WERI-Rb-1 (cell line): ENCODE measurements around the gene C10orf105.
A peak's percentile ranks its signal among the peaks of the same experiment; 100 is the strongest.

Experiments
- DNase-seq: peaks from one replicate; pipeline ENCODE4 v3.0.0-alpha.2; 2020
- H3K27ac ChIP-seq: fragments of 250-450 bp; sonication (Bioruptor Pico); 2 replicates; pipeline ENCODE4 v1.5.1; 2020; ENCODE audit warnings: mild to moderate bottlenecking, moderate library complexity
- H3K27me3 ChIP-seq: fragments of 250-450 bp; sonication (Bioruptor Pico); 2 replicates; pipeline ENCODE4 v1.5.1; 2021; ENCODE audit warnings: mild to moderate bottlenecking, low read depth, moderate library complexity; ENCODE audit not compliant: insufficient read depth, severe bottlenecking
- H3K36me3 ChIP-seq: fragments of 250-450 bp; sonication (Bioruptor Pico); 2 replicates; pipeline ENCODE4 v1.5.1; 2020; ENCODE audit warnings: mild to moderate bottlenecking, moderate library complexity
- H3K4me3 ChIP-seq: 2 replicates; pipeline ENCODE4 v1.5.1; 2011; ENCODE audit warnings: low read depth, mild to moderate bottlenecking, control low read depth, low read length
- H3K9me3 ChIP-seq: fragments of 250-450 bp; sonication (Bioruptor Pico); 2 replicates; pipeline ENCODE4 v1.5.1; 2021; ENCODE audit warnings: mild to moderate bottlenecking, moderate library complexity; ENCODE audit not compliant: severe bottlenecking
- CTCF ChIP-seq: IDR thresholded peaks from 2 replicates; pipeline ENCODE4 v1.5.1; 2011; ENCODE audit warnings: low read depth, mild to moderate bottlenecking, control low read depth, inconsistent platforms, low read length

Gene C10orf105

GRCh38 chr10:71714592-71714991 is 5.0 kb downstream of the C10orf105 start:
- Histone ChIP-seq H3K9me3 (no peaks in the 10 kb centered on the region), H3K27me3 (no peaks in the 10 kb centered on the region), H3K36me3 (peaks cover 39% of the 10 kb centered on the region), H3K27ac (no peak overlapping the region), H3K4me3 (no peak overlapping the region)
- DNase-seq = no peak
- TF ChIP-seq CTCF = no peak

GRCh38 chr10:71714031-71714410 is 5.6 kb downstream of the C10orf105 start:
- no peak for DNase-seq
- Histone ChIP-seq H3K27ac (peak overlapping the region; percentile 30), H3K4me3 (no peak overlapping the region), H3K36me3 (peaks cover 39% of the 10 kb centered on the region), H3K27me3 (no peaks in the 10 kb centered on the region), H3K9me3 (no peaks in the 10 kb centered on the region)
- no peak for TF ChIP-seq CTCF

GRCh38 chr10:71713135-71714030 is 6.2 kb downstream of the C10orf105 start:
- Histone ChIP-seq H3K9me3 (no peaks in the 10 kb centered on the region), H3K4me3 (no peak overlapping the region), H3K27ac (peak overlapping the region; percentile 30), H3K27me3 (no peaks in the 10 kb centered on the region), H3K36me3 (peaks cover 39% of the 10 kb centered on the region)
- DNase-seq = peak; percentile 43
- TF ChIP-seq CTCF = no peak

DNA sequence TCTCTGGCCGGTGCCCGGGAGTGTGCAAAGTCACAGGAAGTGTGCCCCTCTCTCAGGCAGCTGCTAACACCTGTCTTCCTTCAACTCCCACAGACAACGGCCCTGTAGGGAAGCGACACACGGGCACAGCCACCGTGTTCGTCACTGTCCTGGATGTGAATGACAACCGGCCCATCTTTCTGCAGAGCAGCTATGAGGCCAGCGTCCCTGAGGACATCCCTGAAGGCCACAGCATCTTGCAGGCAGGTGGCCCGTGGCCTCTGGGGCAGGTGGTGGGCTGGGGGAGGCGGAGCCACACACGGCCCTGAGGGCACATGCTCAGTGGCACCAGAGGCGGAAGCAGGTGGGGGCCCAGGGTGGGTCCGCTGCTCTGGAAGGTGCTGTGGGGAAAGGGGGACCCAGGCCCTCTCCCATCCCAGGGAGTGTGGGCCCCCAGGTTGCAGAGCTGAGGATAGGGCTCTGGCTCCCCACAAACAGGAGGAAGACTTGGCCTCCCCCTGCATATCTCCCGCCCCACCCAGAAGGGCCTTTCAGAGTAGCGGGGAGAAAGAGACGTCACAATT is 6.9 kb downstream of the C10orf105 start:
- no peak for DNase-seq
- Histone ChIP-seq H3K27ac (no peak overlapping the region; the same call in 1 of the 2 replicates), H3K9me3 (no peaks in the 10 kb centered on the region), H3K36me3 (peaks cover 39% of the 10 kb centered on the region), H3K4me3 (no peak overlapping the region), H3K27me3 (no peaks in the 10 kb centered on the region)
- no peak for TF ChIP-seq CTCF

GRCh38 chr10:71712170-71712569 is 7.4 kb downstream of the C10orf105 start:
- H3K27me3 ChIP-seq = no peaks in the 10 kb centered on the region
- no peak overlapping the region for H3K27ac ChIP-seq
- H3K9me3 ChIP-seq = no peaks in the 10 kb centered on the region
- TF ChIP-seq CTCF = no peak
- DNase-seq = no peak
- peaks cover 36% of the 10 kb centered on the region for H3K36me3 ChIP-seq
- H3K4me3 ChIP-seq = no peak overlapping the region
